K562 (cell line): Measurements from ENCODE around the gene SELENOF. TPM values are rescaled to one million over a fixed set of nuclear protein-coding genes. Genes with fewer than 3 reads are reported as not detected.

Source experiments
- ADNP ChIP-seq: fragments of 200-800 bp; sonication (Bioruptor generic); IDR thresholded peaks from 2 replicates; pipeline ENCODE4 v1.6.1; 2016; ENCODE audit warnings: missing genetic modification characterization, missing compliant biosample characterization
- DEAF1 ChIP-seq: fragments of 450-650 bp; formaldehyde crosslinking; IDR thresholded peaks from 2 replicates; pipeline ENCODE4 v1.4.0; 2020; ENCODE audit warnings: mild to moderate bottlenecking, moderate library complexity
- HNRNPL ChIP-seq: fragments of 200-400 bp; formaldehyde crosslinking; IDR thresholded peaks from 2 replicates; pipeline ENCODE4 v1.6.1; 2017; ENCODE audit warnings: low read depth, mild to moderate bottlenecking, low read length
- KAT2B ChIP-seq: IDR thresholded peaks from one replicate; pipeline ENCODE4 v1.6.1; 2012; ENCODE audit warnings: low read depth, mild to moderate bottlenecking, control low read depth, inconsistent platforms, low read length, moderate library complexity
- KHSRP ChIP-seq: fragments of 450-650 bp; IDR thresholded peaks from 2 replicates; pipeline ENCODE4 v1.6.1; 2017
- MBD1 ChIP-seq: fragments of 250-450 bp; sonication (Bioruptor Pico); IDR thresholded peaks from 2 replicates; pipeline ENCODE4 v1.8.0; 2022; ENCODE audit warnings: inconsistent platforms
- MEF2A ChIP-seq: IDR thresholded peaks from 2 replicates; pipeline ENCODE4 v1.6.1; 2011; ENCODE audit warnings: low read depth, mild to moderate bottlenecking, low read length, moderate library complexity; ENCODE audit not compliant: control insufficient read depth
- MLX ChIP-seq, 2 experiments: fragments of 450-650 bp in 1 of 2; sonication (generic) in 1 of 2; formaldehyde crosslinking; conservative IDR thresholded peaks; 2 replicates each; pipeline versions ENCODE4 v1.4.0 to v1.8.1; 2020 to 2022; ENCODE audit warnings: mild to moderate bottlenecking in 1 of 2, missing genetic modification reagents in 1 of 2
- PATZ1 ChIP-seq: fragments of 250-450 bp; sonication (Bioruptor Pico); IDR thresholded peaks from 2 replicates; pipeline ENCODE4 v1.5.0; 2020; ENCODE audit warnings: mild to moderate bottlenecking, borderline replicate concordance
- PHF20 ChIP-seq: fragments of 450-650 bp; IDR thresholded peaks from 2 replicates; pipeline ENCODE4 v1.6.1; 2018; ENCODE audit not compliant: partially characterized antibody
- RBM34 ChIP-seq: fragments of 200-400 bp; formaldehyde crosslinking; IDR thresholded peaks from 2 replicates; pipeline ENCODE4 v1.6.1; 2018; ENCODE audit warnings: low read length, borderline replicate concordance; ENCODE audit not compliant: insufficient read depth
- TRIM28 ChIP-seq: fragments of 450-650 bp; IDR thresholded peaks from 2 replicates; pipeline ENCODE4 v1.6.1; 2017
- XRCC4 ChIP-seq: IDR thresholded peaks from one replicate; pipeline ENCODE4 v1.6.1; 2011; ENCODE audit not compliant: insufficient read depth, insufficient read length; ENCODE audit errors: extremely low read depth
- YY1 ChIP-seq, 3 experiments: IDR thresholded peaks; 2 replicates each; pipeline ENCODE4 v1.6.1; 2011; ENCODE audit warnings: low read length in 2 of 3, mild to moderate bottlenecking in 2 of 3, moderate library complexity in 2 of 3, borderline replicate concordance in 1 of 3, control low read depth in 1 of 3, low read depth in 1 of 3; ENCODE audit not compliant: insufficient read depth in 3 of 3, insufficient replicate concordance in 2 of 3, control insufficient read depth in 1 of 3, insufficient read length in 1 of 3; ENCODE audit errors: extremely low read depth in 1 of 3
- ZC3H8 ChIP-seq: fragments of 450-650 bp; IDR thresholded peaks from 2 replicates; pipeline ENCODE4 v1.6.1; 2017
- polyA plus RNA-seq, 8 experiments: library from polyadenylated mRNA; depleted of rRNA in 4 of 8; stranded (reverse) in 5 of 8; unstranded in 3 of 8; fragments of >200 nt; fragmentation: Nextera tagmentation in 2 of 8; fragmentation: Illumina TruSeq in 1 of 8; extraction: Ambion mirVana in 2 of 8; extraction: Trizol in 1 of 8; gene quantifications; 2 replicates each; pipeline versions ENCODE4 v1.2.1 to v1.2.3, GENCODE V29; 2011 to 2014; ENCODE audit warnings: inconsistent platforms in 1 of 8, missing spikeins in 1 of 8
- total RNA-seq, 7 experiments: library from RNA; depleted of rRNA in 6 of 7; stranded (reverse); fragments of >200 nt in 6 of 7; fragmentation: Illumina TruSeq in 2 of 7; extraction: Trizol in 2 of 7; gene quantifications; 2 replicates each; pipeline versions ENCODE4 v1.2.1 to v1.2.3, GENCODE V29; 2011 to 2021; ENCODE audit warnings: low replicate concordance in 1 of 7

SELENOF gene
- total and polyA plus RNA-seq, 9 of the 15 experiments (the other 6 are each of a cell fraction or from before 2014, with no cell fraction given): 115 to 394 (median 215) TPM

GRCh38 chr1:86833461-86834215 is 80.3 kb downstream of the SELENOF start (continued):
- TF ChIP-seq MEF2A (no peak), PHF20 (no peak), YY1 (IDR thresholded peaks at IDR 0.05; ENCODE audit: borderline replicate concordance in 1 of 3, control insufficient read depth in 1 of 3, extremely low read depth in 1 of 3, insufficient read depth in 3 of 3, insufficient read length in 1 of 3, insufficient replicate concordance in 2 of 3, low read depth in 1 of 3, low read length in 2 of 3) (peak in 2 of 3 experiments; percentile 44 to 54), MLX (CRISPR knock-in tag; conservative IDR thresholded peaks at IDR 0.05) (no peak), KAT2B (no peak), ZC3H8 (no peak), DEAF1 (CRISPR knock-in tag) (peak; percentile 54), MBD1 (CRISPR knock-in tag) (no peak), PATZ1 (CRISPR knock-in tag) (no peak), RBM34 (no peak), ADNP (tag) (peak; percentile 56; the same call in 1 of the 2 replicates), TRIM28 (no peak), HNRNPL (no peak), KHSRP (no peak), XRCC4 (no peak)
